ENCODE data around the gene ZNF384. TPM values are rescaled to one million over a fixed set of nuclear protein-coding genes. Genes with fewer than 3 reads are reported as not detected.
"Not testable (repeated sequence)": the region's sequence is repeated elsewhere in the genome, so short reads cannot be mapped to it uniquely, and the experiment has no call there.

The ZNF384 gene
- 45.9 TPM for polyA plus RNA-seq (2013, experiment 1 of 2; ENCODE audit: insufficient read length)
- 43.6 TPM for polyA plus RNA-seq (2013, experiment 2 of 2; ENCODE audit: insufficient read length)

DNA sequence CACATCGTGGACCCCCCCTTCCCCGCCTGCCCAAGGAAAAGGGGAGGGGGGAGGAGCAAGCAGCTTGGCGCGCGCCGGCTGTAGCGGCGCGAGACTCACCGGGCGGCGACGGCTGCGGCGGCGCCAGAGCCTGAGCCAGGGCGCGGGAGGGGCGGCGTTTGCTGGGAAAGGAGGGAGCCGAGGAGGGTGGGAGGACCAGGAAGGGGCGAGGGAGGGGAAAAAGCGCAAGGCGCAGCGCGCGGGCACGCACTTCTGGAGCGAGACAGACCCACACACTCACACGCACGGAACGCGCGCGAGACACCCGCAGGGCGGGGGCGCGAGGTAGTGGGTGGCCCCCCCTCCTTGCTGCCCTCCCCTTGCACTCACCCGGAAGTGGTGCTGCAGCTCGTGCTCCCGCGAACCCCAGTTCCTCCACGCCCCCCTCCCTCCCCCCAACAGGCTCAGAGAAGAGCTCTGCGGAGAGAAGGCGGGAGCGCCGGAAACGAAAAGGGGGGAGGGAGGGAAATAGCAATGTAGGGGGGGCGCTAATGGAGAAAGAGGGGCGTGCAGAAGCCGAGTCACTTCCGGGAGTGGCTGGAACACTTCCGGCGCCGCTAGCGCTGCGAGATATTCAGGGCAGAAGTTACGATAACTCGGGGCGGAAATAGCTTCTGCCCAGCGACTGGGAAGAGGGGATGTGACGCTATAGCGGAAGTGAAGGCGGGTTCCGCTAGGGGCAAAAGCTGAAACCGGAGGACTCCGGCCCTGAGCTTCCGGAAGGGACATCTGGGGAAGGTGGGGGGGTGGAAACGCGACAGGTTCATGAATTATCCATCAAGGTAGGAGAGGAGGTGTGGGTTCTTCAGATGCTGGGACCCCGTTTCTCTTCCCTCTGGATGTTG is at the start of gene ZNF384:
TSS of gene ZNF384 (minus strand) at position 377 of the 884 bp plus-strand sequence. CDS start 9,855 bp downstream, outside the sequence.
- DNase-seq: peak; percentile 100

GRCh38 chr12:6736754-6737153 is 47.6 kb upstream of the ZNF384 start:
- no peak for DNase-seq

- peak; percentile 70 for DNase-seq
Observed at GRCh38 chr12:6735448-6736191, 46.4 kb upstream of the ZNF384 start.

DNA sequence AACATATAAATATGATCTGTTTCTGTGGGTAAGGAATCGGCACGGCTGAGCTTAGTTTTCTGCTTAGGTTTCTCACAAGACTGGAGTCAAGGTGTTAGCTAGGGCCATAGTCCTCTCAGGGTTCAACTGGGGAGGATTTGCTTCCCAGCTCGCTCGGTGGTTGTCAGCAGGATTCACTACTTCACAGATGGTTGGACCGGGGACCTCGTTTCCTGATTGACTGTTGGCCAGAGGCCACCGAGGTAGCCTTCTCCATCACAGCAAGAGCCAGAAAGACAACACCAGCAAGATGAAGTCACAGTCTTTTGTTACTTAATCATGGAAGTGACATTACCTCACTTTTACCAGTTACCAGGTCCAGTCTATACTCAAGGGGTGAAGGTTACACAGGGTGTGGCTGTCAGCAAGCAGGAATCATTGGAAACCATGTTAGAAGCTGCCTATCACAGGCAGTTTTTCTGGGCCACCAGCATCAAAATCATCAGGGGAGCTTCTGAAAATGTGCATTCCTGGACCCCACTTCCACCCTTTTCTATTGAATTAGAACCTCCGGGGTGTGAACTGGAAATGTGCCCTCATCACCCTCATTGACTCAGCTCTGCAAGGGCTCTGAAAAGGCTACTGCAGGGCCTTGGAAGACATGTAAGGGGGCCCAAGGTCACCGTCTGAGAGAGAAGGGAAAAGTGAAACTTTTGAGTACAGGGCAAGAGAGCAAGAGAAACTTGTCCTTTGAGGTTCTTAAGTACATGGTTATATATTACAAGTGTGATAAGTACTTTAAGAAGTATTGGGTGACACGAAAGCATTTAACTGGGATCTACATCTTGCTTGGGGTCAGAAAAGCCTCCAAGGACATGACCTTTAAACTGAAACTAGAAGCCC is 45.6 kb upstream of the ZNF384 start:
- no peak for DNase-seq

DNA sequence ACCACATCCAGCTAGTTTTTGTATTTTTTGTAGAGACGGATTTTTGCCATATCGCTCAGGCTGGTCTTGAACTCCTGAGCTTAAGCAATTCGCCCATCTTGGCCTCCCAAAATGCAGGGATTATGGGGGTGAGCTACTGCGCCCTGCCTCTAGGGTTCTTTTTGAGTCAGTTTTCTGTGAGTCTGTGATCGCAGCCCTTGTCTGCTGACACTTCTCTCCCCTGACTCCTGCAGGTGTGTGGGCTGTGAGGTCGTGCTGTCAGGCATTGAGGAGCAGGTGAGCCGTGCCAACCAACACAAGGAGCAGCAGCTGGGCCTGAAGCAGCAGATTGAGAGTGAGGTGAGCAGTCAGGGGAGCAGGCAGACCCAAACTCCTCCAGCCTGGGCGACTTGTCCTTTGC is 41.0 kb upstream of the ZNF384 start:
- DNase-seq: no peak

- DNase-seq: no peak
Observed at GRCh38 chr12:6729186-6729585, 40.0 kb upstream of the ZNF384 start.

DNA sequence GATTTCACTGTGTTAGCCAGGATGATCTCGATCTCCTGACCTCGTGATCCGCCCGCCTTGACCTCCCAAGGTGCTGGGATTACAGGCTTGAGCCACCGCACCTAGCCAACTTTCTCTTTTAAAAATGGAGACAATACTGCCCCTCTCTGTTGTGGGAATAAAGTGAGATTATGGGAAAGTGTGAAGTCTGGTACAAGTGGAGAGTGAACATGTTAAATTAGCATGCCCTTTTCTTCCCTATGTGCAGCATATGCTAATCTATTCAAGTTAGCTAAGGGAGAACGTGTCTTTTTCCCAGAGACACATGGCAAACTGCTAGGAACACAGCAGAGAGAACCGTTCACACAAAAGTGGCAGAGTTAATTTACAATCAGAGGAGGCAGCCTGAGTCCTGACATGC is 36.2 kb upstream of the ZNF384 start:
- no peak for DNase-seq

GRCh38 chr12:6724409-6724797 is 35.2 kb upstream of the ZNF384 start:
- DNase-seq: peak; percentile 12

DNA sequence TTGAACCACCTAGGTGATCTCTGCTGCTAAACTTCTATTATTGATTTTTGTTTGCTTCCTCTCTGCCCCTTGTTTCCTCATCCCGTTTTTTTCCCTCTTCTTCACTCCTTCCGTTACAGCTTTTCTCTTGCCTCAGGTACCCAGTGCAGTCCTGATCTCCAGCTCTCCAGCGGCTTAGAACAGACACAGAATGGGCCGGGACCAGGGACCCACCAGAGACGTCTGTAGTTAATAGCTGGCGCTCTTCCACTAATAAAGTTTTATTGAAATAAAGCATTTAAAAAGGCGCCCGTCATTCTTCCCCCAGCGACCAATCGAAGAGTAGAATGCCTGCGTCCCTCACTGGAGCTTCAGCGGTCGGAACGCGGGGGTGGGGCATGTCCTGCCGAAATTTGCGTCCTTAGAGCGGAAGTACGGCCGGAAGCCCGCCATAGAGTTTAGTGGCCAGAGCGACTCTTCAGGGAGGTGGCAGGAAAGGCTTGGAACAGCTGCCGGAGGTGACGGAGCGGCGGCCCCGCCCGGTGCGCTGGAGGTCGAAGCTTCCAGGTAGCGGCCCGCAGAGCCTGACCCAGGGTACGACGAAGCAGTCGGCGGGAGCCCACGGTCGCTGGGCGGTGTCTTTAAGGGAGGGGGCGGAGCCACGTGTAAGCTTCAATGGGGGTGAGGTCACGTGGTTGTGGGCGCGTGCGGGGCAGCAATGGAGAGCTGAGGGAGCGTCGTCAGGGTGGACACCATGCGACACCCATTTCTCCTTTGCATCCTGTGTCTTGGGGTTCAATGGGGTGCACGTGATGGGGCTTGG is 34.6 kb upstream of the ZNF384 start, which contains the start of gene COPS7A:
TSS of gene COPS7A (plus strand) at position 440 of the 802 bp plus-strand sequence. CDS start 611 bp downstream, outside the sequence.
- peak; percentile 99 for DNase-seq

GRCh38 chr12:6722863-6723262 is 33.7 kb upstream of the ZNF384 start:
- DNase-seq: no peak

- DNase-seq: no peak
Observed at GRCh38 chr12:6716874-6717437, 27.8 kb upstream of the ZNF384 start.

DNA sequence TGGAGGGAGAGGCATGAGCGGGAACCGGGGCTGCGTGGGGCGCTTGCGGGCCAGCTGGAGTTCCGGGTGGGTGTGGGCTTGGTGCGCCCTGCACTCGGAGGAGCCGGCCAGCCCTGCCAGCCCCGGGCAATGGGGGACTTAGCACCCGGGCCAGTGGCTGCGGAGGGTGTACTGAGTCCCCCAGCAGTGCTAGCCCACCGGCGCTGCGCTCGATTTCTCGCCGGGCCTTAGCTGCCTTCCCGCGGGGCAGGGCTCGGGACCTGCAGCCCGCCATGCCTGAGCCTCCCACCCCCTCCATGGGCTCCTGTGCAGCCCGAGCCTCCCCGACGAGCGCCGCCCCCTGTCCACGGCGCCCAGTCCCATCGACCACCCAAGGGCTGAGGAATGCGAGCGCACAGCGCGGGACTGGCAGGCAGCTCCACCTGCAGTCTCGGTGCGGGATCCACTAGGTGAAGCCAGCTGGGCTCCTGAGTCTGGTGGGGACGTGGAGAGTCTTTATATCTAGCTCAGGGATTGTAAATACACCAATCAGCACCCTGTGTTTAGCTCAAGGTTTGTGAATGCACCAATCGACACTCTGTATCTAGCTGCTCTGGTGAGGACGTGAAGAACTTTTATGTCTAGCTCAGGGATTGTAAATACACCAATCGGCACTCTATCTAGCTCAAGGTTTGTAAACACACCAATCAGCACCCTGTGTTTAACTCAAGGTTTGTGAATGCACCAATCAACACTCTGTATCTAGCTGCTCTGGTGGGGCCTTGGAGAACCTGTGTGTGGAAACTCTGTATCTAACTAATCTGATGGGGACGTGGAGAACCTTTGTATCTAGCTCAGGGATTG is 27.1 kb upstream of the ZNF384 start:
- not testable (repeated sequence) for DNase-seq

DNA sequence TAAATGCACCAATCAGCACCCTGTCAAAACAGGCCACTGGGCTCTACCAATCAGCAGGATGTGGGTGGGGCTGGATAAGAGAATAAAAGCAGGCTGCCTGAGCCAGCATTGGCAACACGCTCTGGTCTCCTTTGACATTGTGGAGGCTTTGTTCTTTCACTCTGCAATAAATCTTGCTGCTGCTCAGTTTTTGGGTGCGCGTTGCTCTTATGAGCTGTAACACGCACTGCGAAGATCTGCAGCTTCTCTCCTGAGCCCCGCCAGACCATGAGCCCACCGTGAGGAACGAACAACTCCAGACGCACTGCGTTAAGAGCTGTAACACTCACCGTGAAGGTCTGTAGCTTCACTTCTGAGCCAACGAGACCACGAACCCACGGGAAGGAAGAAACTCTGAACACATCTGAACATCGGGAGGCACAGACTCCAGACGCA is 19.8 kb upstream of the ZNF384 start:
- DNase-seq: no peak

DNA sequence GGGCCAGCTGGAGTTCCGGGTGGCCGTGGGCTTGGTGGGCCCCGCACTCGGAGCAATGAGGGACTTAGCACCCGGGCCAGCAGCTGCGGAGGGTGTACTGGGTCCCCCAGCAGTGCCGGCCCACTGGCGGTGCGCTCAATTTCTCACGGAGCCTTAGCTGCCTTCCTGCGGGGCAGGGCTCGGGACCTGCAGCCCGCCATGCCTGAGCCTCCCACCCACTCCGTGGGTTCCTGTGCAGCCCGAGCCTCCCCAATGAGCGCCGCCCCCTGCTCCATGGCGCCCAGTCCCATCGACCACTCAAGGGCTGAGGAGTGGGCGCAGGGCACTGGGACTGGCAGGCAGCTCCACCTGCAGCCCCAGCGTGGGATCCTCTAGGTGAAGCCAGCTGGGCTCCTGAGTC is 19.2 kb upstream of the ZNF384 start:
- not testable (repeated sequence) for DNase-seq

DNA sequence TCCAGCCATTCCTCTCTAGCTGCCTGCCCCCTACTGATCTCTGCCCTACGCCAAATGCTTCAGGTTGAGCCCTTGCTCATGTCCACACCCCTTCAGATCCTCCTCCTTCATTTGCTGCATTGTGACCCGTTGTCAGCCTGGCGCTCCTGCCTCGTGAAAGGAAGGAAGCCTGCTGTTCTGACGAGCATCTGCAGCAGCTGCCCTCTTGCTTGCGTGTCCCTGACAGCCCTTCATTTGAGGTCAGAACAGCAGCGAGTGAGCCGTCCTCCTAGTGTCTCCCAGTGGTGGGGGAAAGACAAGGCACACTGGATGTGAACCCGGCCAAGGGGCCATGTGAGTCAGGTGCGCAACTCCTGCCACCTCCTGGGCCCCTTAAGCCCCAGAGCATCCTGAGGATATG is 14.5 kb upstream of the ZNF384 start:
- no peak for DNase-seq

DNA sequence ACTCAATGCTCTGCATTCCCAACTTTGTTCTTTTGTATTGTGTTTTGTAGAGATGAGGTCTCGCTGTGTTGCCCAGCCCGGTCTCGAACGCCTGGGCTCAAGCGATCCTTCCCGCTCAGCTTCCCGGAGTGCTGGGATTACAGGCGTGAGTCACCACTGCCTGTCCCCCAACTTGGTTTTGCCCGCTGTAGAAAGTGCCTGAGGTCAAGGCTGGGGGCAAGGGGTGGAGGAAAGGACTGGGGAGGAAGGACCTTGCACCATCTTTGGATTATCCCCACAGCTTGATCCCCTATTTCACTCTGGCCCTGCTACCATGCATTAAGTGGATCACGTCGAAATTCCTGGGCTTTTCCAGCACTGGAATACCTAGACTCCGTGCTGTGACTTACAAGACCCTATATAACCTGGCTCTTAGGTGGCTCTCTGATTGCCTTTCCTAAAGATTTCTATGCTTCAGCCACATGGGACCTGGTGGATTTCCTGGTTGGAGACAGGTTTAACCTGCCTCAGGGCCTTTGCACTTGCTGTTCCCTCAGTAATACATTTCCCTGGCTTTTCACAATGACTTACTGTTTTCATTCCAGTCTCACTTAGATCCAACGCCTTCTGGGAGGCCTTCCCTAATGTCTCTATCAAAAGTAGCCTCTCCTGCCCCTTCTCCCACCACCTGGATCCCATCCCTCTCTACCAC is 12.0 kb upstream of the ZNF384 start:
- no peak for DNase-seq

DNA sequence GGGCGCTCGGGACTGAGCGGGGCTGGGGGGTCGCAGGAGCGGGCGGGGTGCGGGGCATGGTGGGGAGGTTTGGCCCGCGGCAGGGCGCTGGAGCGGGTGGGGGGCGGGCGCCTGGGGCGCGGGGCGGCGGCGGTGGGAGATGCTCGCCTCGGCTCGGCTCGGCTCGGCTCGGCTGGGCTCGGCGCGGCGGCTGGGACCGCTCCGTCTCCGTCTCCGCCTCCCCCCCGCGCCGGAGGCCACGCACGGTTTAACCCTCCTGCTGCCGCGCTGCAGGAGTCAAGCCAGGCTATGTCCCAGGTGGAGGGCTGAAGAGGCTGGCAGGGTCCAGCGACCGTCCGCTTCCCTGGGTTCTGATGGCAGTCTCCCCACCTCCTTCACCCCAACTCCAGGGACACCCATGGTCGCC is 11.5 kb upstream of the ZNF384 start, which contains the start of gene PIANP:
TSS of gene PIANP (minus strand) at position 170 of the 406 bp plus-strand sequence. CDS start 2,754 bp downstream, outside the sequence.
- peak; percentile 43 for DNase-seq

- no peak for DNase-seq
Observed at GRCh38 chr12:6699989-6700645, 10.9 kb upstream of the ZNF384 start.

Data from fibroblast of skin of abdomen (primary cell).